WTC11 (cell line): ENCODE results near the gene DUSP19. TPM values are rescaled to one million over a fixed set of nuclear protein-coding genes. Genes with fewer than 3 reads are reported as not detected.

ENCODE experiments used
- ATAC-seq: fragments of 200-7000 bp; cut with Tn5 transposase; 2 replicates; pipeline ENCODE4 v1.10.0; 2021; ENCODE audit warnings: mild to moderate bottlenecking, moderate library complexity
- CTCF ChIA-PET: fragments of 300-600 bp; sonication (Branson Sonifier 250); formaldehyde crosslinking; loops from one replicate; lab custom pipeline; 2021; ENCODE audit warnings: antibody characterized with exemption; lab: Charles Lee
- POLR2A ChIA-PET: fragments of 350-600 bp; sonication (Branson Sonifier 250); formaldehyde crosslinking; loops from one replicate; lab custom pipeline; 2021; ENCODE audit warnings: antibody characterized with exemption; lab: Charles Lee
- DNase-seq: peaks from one replicate; pipeline ENCODE4 v3.0.0; 2021; ENCODE audit warnings: low spot score
- H3K27ac Mint-ChIP-seq: 2 replicates; pipeline ENCODE4 v1.8.0; 2021; ENCODE audit warnings: mixed read lengths
- H3K27me3 Mint-ChIP-seq: 2 replicates; pipeline ENCODE4 v1.8.0; 2021; ENCODE audit warnings: low read depth, mild to moderate bottlenecking, moderate library complexity, mixed read lengths
- H3K36me3 Mint-ChIP-seq: 2 replicates; pipeline ENCODE4 v1.8.0; 2021; ENCODE audit warnings: mixed read lengths
- H3K4me1 Mint-ChIP-seq: 2 replicates; pipeline ENCODE4 v1.8.0; 2022; ENCODE audit warnings: mixed read lengths
- H3K4me3 Mint-ChIP-seq: 2 replicates; pipeline ENCODE4 v1.8.0; 2021; ENCODE audit warnings: mild to moderate bottlenecking, moderate library complexity, mixed read lengths
- H3K9me3 Mint-ChIP-seq: 2 replicates; pipeline ENCODE4 v1.8.0; 2021; ENCODE audit warnings: mixed read lengths
- ATF3 ChIP-seq: sonication (generic); formaldehyde crosslinking; conservative IDR thresholded peaks from 2 replicates; pipeline ENCODE4 v1.8.1; 2022; ENCODE audit warnings: mild to moderate bottlenecking, missing genetic modification reagents
- CTCF ChIP-seq: fragments of 200-600 bp; IDR thresholded peaks from 2 replicates; pipeline ENCODE4 v1.8.0; 2022; ENCODE audit warnings: antibody characterized with exemption
- E2F4 ChIP-seq: sonication (generic); formaldehyde crosslinking; IDR thresholded peaks from 2 replicates; pipeline ENCODE4 v1.8.1; 2022; ENCODE audit warnings: low read depth, mild to moderate bottlenecking, moderate library complexity, missing genetic modification reagents, borderline replicate concordance
- E2F5 ChIP-seq: sonication (generic); formaldehyde crosslinking; IDR thresholded peaks from 2 replicates; pipeline ENCODE4 v1.8.1; 2022; ENCODE audit warnings: mild to moderate bottlenecking, moderate library complexity, missing genetic modification reagents
- FOXJ3 ChIP-seq: sonication (generic); formaldehyde crosslinking; IDR thresholded peaks from 2 replicates; pipeline ENCODE4 v1.9.0; 2021; ENCODE audit warnings: missing genetic modification reagents, mild to moderate bottlenecking, borderline replicate concordance
- FOXK1 ChIP-seq: sonication (generic); formaldehyde crosslinking; IDR thresholded peaks from 2 replicates; pipeline ENCODE4 v1.8.0; 2022; ENCODE audit warnings: mild to moderate bottlenecking, moderate library complexity, missing genetic modification reagents
- HMGA2 ChIP-seq: fragments of 250-450 bp; sonication (Bioruptor Pico); IDR thresholded peaks from 2 replicates; pipeline ENCODE4 v1.4.0; 2021; ENCODE audit warnings: mild to moderate bottlenecking, moderate library complexity
- HMGXB4 ChIP-seq: sonication (generic); formaldehyde crosslinking; IDR thresholded peaks from 2 replicates; pipeline ENCODE4 v1.8.1; 2023; ENCODE audit warnings: mild to moderate bottlenecking, moderate library complexity, missing genetic modification reagents
- JUN ChIP-seq: sonication (generic); formaldehyde crosslinking; IDR thresholded peaks from 2 replicates; pipeline ENCODE4 v1.8.0; 2023; ENCODE audit warnings: mild to moderate bottlenecking, missing genetic modification reagents
- KAT7 ChIP-seq: sonication (generic); formaldehyde crosslinking; IDR thresholded peaks from 2 replicates; pipeline ENCODE4 v1.8.1; 2023; ENCODE audit warnings: missing genetic modification reagents, mild to moderate bottlenecking, borderline replicate concordance
- OVOL2 ChIP-seq: fragments of 250-450 bp; sonication (Bioruptor Pico); IDR thresholded peaks from 2 replicates; pipeline ENCODE4 v1.9.0; 2021; ENCODE audit warnings: mild to moderate bottlenecking, borderline replicate concordance
- SMAD4 ChIP-seq: sonication (generic); formaldehyde crosslinking; IDR thresholded peaks from 2 replicates; pipeline ENCODE4 v1.8.0; 2022; ENCODE audit warnings: mild to moderate bottlenecking, missing genetic modification reagents
- TEAD4 ChIP-seq: sonication (generic); formaldehyde crosslinking; IDR thresholded peaks from 2 replicates; pipeline ENCODE4 v1.8.0; 2022; ENCODE audit warnings: mild to moderate bottlenecking, missing genetic modification reagents
- USF2 ChIP-seq: sonication (generic); formaldehyde crosslinking; IDR thresholded peaks from 2 replicates; pipeline ENCODE4 v1.8.1; 2023; ENCODE audit warnings: mild to moderate bottlenecking, missing genetic modification reagents, moderate library complexity
- ZNF219 ChIP-seq: sonication (generic); formaldehyde crosslinking; IDR thresholded peaks from 2 replicates; pipeline ENCODE4 v1.8.0; 2023; ENCODE audit warnings: missing genetic modification reagents, mild to moderate bottlenecking, borderline replicate concordance
- ZNF232 ChIP-seq: sonication (generic); formaldehyde crosslinking; IDR thresholded peaks from 2 replicates; pipeline ENCODE4 v1.8.0; 2022; ENCODE audit warnings: mild to moderate bottlenecking, missing genetic modification reagents
- ZNF263 ChIP-seq: sonication (generic); formaldehyde crosslinking; IDR thresholded peaks from 2 replicates; pipeline ENCODE4 v1.8.1; 2022; ENCODE audit warnings: low read depth, mild to moderate bottlenecking, moderate library complexity, missing genetic modification reagents
- ZNF416 ChIP-seq: fragments of 250-450 bp; sonication (Bioruptor Pico); IDR thresholded peaks from 2 replicates; pipeline ENCODE4 v1.9.0; 2021; ENCODE audit warnings: mild to moderate bottlenecking, inconsistent platforms
- ZNF532 ChIP-seq: fragments of 250-450 bp; sonication (Bioruptor Pico); IDR thresholded peaks from 2 replicates; pipeline ENCODE4 v1.9.0; 2021; ENCODE audit warnings: mild to moderate bottlenecking, borderline replicate concordance
- total RNA-seq: library from RNA; stranded (reverse); gene quantifications from 3 replicates; pipeline ENCODE4 v1.2.3, GENCODE V29; 2021

Gene DUSP19
- total RNA-seq, 1 experiment from 2014 or later = 3.9 TPM

- Mint-ChIP-seq H3K27ac (no peak overlapping the region), H3K9me3 (no peaks in the 10 kb centered on the region), H3K36me3 (no peaks in the 10 kb centered on the region), H3K27me3 (no peaks in the 10 kb centered on the region), H3K4me3 (peak overlapping the region; percentile 91), H3K4me1 (peaks cover 67% of the 10 kb centered on the region)
- CTCF ChIA-PET = no interaction called here
- POLR2A ChIA-PET = no interaction called here
- ATAC-seq = no peak
- TF ChIP-seq JUN = no peak
- TF ChIP-seq ZNF219 (CRISPR knock-in tag) = no peak
- TF ChIP-seq KAT7 (CRISPR knock-in tag) = no peak
- TF ChIP-seq ZNF532 (CRISPR knock-in tag) = no peak
- TF ChIP-seq FOXK1 (CRISPR knock-in tag) = no peak
- DNase-seq = no peak
These were observed 43.7 kb upstream of the DUSP19 start for GRCh38 chr2:183034806-183035205.

GRCh38 chr2:183035298-183035953 lies 43.1 kb upstream of the DUSP19 start:
- Mint-ChIP-seq H3K4me3 (peak overlapping the region; percentile 91), H3K27me3 (no peaks in the 10 kb centered on the region), H3K4me1 (peaks cover 61% of the 10 kb centered on the region)
- ChIA-PET POLR2A (no interaction called here), CTCF (no interaction called here)
- TF ChIP-seq ZNF416 (CRISPR knock-in tag) (no peak), ATF3 (CRISPR knock-in tag) (no peak), HMGXB4 (CRISPR knock-in tag) (no peak), FOXJ3 (no peak), ZNF263 (CRISPR knock-in tag) (no peak), SMAD4 (CRISPR knock-in tag) (no peak), E2F5 (CRISPR knock-in tag) (no peak), ZNF532 (CRISPR knock-in tag) (no peak), ZNF232 (no peak), OVOL2 (no peak), E2F4 (CRISPR knock-in tag) (no peak), TEAD4 (CRISPR knock-in tag) (no peak), HMGA2 (CRISPR knock-in tag) (no peak), USF2 (no peak), CTCF (no peak)
- TF ChIP-seq, all 79 proteins: peak for 0
- H3K9me3 Mint-ChIP-seq = no peaks in the 10 kb centered on the region
- no peaks in the 10 kb centered on the region for H3K36me3 Mint-ChIP-seq
- H3K27ac Mint-ChIP-seq = peak overlapping the region; percentile 91
- ATAC-seq = no peak
- no peak for DNase-seq
